Fibroblast of pulmonary artery (primary cell): ENCODE data around the gene FMN1.

Source experiments
- DNase-seq: peaks from one replicate; pipeline ENCODE4 v3.0.0-alpha.2; 2010; ENCODE audit warnings: low read depth
- H3K4me3 ChIP-seq: replicated peaks from 2 replicates; pipeline ENCODE4 v1.5.1; 2011; ENCODE audit warnings: low read depth, mild to moderate bottlenecking, control low read depth, low read length, moderate library complexity
- TF ChIP-seq, protein P1 (sequence below): IDR thresholded peaks from 2 replicates; pipeline ENCODE4 v1.5.1; 2011; ENCODE audit warnings: mild to moderate bottlenecking, control low read depth, low read length, inconsistent platforms; ENCODE audit errors: missing control alignments

Gene FMN1

DNA sequence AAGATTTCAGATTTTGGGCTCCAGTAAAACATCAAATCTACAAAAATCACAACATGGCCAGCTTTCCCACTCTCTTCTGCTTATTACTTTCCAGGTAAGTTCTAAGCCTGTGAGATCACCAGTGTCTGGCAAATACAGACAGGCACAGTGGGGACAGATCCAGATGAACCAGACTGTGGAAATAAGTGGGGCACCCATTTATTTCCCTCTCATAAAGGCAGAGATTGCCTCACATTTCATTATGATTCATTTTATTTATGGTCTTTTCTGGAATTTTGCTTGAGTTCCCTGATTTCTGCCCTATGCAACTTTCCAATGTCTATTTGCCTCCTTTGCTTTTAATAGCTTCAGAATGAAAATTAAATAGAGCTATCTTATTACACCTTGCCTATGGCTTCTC lies 409.9 kb downstream of the FMN1 start:
- H3K4me3 ChIP-seq, result no peak overlapping the region
- TF ChIP-seq, protein P1, sequence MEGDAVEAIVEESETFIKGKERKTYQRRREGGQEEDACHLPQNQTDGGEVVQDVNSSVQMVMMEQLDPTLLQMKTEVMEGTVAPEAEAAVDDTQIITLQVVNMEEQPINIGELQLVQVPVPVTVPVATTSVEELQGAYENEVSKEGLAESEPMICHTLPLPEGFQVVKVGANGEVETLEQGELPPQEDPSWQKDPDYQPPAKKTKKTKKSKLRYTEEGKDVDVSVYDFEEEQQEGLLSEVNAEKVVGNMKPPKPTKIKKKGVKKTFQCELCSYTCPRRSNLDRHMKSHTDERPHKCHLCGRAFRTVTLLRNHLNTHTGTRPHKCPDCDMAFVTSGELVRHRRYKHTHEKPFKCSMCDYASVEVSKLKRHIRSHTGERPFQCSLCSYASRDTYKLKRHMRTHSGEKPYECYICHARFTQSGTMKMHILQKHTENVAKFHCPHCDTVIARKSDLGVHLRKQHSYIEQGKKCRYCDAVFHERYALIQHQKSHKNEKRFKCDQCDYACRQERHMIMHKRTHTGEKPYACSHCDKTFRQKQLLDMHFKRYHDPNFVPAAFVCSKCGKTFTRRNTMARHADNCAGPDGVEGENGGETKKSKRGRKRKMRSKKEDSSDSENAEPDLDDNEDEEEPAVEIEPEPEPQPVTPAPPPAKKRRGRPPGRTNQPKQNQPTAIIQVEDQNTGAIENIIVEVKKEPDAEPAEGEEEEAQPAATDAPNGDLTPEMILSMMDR, result no peak
- DNase-seq, result no peak

DNA sequence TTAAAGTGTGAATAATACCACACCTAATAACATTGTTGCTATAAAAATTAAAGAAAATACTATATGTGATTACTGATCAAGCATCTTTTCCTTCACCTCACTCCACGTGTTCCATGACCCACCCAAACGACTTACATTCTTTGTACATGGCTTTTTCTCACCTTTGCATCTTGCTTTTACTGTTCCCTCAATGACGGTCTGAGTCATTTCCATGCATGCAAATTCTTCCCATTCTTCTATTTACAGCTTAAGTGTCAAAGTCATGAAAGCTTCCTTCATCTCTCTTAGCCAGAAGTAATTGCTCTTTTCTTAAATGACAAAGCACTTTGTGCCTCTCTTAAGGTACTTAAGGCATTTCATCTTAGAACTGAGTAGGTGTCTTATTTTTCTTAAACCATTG lies 412.7 kb downstream of the FMN1 start:
- DNase-seq, result no peak
- TF ChIP-seq, protein P1, result no peak
- H3K4me3 ChIP-seq, result no peak overlapping the region

DNA sequence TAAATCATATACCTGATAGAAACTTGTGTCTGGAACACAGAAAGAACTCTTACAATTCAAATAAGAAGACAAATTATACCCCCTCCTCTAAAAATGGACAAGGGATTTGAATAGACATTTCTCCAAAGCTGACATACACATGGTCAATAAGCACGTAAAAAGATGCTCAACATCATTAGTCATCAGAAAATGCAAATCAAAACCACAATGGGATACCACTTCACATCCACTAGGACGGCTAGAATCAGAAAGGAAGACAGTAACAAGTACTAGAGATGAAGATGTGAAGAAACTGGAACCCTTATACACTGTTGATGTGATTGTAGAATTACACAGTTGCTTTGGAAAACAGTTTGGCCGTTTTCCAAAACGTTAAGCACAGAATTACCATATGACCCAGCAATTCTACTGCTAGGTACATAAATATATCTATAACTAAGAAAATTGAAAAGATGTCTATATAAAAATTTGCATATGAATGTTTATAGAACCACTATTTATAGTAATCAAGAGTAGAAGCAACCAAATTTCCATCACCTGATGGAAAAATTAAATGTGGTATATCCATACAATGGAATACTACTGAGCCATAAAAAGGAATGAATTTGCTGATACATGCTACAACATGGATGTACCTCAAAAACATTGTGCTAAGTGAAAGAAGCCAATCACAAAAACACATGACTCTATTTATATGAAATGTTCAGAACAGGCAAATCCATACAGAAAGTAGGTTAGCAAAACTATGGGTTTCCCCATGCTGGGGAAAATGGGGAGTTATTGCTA lies 415.9 kb downstream of the FMN1 start:
- H3K4me3 ChIP-seq, result no peak overlapping the region
- no peak for DNase-seq
- TF ChIP-seq, protein P1, result no peak

DNA sequence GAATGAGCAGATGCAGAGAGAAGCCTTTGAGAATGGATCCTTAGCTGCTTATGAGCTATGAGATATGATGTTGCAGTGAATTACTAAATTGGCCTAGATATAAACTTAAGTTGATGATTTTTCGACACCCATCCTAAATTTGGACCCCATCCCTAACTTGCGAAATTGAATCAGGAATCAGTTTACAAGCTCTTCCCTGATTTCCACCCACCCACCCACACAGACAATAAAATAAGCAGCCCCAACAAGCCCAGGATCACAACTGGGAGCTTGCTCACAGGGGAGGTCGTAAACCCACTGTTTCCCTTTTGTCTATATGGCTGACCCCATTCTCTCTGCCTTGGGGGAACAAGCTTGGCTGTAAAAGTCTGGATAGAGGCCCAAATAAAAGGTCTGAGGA lies 419.4 kb downstream of the FMN1 start:
- no peak overlapping the region for H3K4me3 ChIP-seq
- TF ChIP-seq, protein P1, result no peak

DNA sequence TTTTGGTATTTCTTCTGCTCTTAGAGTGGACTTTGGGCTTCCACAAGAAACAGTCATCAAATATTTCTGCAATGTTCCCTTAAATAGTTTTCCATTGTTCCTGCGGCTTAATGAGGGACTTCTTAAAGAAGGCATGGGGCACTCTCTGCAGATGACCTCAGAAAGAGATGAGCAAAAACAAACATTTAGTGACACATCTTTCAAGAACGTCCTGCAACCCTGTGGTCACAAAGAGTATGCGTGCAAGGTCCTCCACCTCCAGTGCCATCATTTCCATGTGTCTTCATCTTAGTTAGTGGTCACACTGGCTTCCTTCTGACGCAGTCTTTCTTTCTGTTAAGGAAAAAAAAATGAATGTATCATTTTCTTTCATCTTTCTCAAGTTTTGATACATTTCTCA lies 420.5 kb downstream of the FMN1 start:
- TF ChIP-seq, protein P1, result no peak
- DNase-seq, result peak; percentile 79
- H3K4me3 ChIP-seq, result no peak overlapping the region

More for the DNA sequence above, 419.4 kb downstream of the FMN1 start:
- DNase-seq, result no peak

DNA sequence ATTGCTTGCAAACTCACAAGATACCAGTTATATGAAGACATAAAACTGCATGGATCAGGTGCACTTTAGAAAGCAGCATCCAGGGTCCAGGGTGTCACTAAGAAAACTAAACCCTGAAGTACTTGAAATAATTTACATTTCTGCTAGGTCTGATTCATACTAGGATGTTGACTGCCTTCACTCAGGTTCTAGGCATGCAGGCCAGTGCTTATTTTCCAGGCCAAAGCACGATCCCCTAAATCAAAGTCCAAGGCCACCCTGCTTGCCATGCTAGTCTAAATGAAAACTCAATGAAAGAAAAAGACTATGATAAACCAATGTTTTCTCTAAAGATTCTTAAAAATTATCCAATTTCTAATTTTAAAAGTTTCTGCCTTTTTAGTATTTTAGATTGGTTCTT lies 427.3 kb downstream of the FMN1 start:
- no peak for DNase-seq
- H3K4me3 ChIP-seq, result no peak overlapping the region
- TF ChIP-seq, protein P1, result no peak

DNA sequence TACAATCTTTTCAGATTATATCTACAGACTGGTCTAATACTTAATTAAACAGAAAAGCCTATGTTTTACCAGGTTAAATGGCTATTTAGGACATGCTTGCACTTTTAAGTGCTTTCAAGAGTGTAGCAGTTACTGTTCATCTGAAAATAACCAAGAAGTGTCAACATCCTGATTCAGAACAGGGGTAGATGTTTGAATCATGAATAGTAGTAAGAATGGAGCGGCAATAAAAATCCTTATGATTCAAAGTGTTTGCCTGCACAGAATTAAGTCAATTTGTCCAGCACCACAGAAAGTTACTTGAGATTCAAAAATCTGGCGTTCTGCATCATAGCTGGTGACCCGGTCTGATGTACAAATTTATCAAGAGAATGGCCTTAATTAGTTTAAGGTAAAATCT lies 428.4 kb downstream of the FMN1 start:
- no peak overlapping the region for H3K4me3 ChIP-seq
- no peak for DNase-seq
- TF ChIP-seq, protein P1, result no peak
